Skeletal muscle cell (primary cell): ENCODE results near the gene KIZ.

Source experiments
- DNase-seq: peaks from one replicate; pipeline ENCODE4 v3.0.0-alpha.2; 2010; ENCODE audit warnings: low read depth
- H3K4me3 ChIP-seq: 2 replicates; pipeline ENCODE4 v1.5.1; 2011; ENCODE audit warnings: low read depth, mild to moderate bottlenecking, control low read depth, low read length, moderate library complexity

The KIZ gene

GRCh38 chr20:21209668-21210067 lies 83.8 kb downstream of the KIZ start:
- H3K4me3 ChIP-seq, result no peak overlapping the region

DNA sequence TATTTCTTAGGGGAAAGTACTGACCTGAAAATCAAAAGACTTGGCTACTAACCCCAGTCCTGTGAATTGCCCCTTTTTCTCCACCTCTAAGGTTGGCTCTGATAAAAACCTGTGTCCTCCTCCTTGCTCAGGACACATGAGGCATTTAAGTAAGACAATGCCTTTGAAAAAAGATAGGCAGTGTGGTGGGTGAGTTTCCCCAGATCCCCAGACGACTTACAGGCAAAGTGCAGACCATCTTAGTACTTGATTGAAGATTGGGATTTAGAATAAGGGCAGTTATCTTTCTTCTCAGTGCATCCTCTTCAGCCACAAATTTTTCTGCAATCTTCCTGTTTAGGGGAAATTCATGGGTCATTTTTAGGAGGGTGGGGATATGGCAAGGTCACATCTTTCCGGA lies 87.8 kb downstream of the KIZ start:
- H3K4me3 ChIP-seq, result no peak overlapping the region
- DNase-seq, result no peak

More at GRCh38 chr20:21209668-21210067, 83.8 kb downstream of the KIZ start:
- no peak for DNase-seq

GRCh38 chr20:21214431-21214830 lies 88.5 kb downstream of the KIZ start:
- no peak overlapping the region for H3K4me3 ChIP-seq
- DNase-seq, result no peak

- DNase-seq, result no peak
- no peak overlapping the region for H3K4me3 ChIP-seq
These were observed 93.8 kb downstream of the KIZ start for GRCh38 chr20:21219686-21220085.

- DNase-seq, result no peak
- H3K4me3 ChIP-seq, result no peak overlapping the region
These were observed 98.3 kb downstream of the KIZ start for GRCh38 chr20:21224217-21224616.

DNA sequence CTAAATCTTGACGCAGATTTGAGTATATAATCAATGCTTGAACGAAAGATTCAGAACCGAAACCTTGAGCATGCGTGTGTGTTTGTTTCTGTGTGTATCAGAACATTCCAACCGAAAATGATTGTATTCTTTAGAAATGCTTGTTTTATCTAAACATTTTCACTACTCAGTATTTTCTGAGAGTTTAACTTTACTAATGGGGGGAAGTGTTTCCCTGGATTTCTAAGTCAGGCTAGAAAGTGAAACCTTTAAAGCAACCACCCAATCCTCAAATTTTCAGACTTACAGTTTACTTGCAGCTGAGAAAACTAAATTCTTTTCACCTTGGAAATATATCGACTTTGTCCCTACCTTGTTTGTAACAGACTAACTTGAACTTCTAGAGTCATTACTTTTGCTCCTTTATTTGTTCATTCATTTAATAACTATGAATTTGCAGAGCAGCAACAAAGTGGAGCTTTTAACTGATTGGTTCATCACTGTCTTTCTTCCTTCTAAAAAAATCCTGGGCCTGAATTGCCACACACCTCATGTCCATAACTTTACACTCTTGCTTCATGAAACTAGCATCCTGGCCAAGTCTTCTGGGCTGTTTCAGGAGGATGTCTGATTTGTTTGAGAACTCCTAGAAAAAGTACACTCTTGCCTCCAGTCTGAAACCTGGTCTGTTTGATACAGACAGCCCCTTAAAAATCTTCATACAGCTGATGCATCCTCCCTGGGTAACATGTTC lies 99.5 kb downstream of the KIZ start:
- no peak for DNase-seq
- H3K4me3 ChIP-seq, result no peak overlapping the region

DNA sequence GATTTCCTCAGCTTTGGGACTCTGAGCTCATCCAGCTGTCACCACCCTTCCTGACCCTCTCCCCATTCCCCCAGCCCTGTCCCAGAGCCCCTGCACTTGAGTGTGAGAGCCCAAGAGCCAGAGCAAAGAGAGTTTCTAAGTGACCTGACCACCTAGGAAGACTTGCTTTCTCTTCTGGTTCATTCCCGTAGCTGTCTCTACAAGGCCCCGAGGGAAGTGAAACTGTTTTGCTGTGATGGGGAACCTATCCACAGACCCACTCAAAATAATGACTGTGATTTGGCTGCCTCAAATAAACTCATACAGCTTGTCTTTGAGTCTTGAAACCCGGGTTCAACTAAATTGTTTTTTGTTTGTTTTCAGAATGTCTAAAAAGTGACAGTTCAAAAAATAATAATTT lies 102.6 kb downstream of the KIZ start:
- no peak for DNase-seq
- H3K4me3 ChIP-seq, result no peak overlapping the region

- no peak for DNase-seq
- H3K4me3 ChIP-seq, result no peak overlapping the region
These were observed 103.3 kb downstream of the KIZ start for GRCh38 chr20:21229163-21229562.

DNA sequence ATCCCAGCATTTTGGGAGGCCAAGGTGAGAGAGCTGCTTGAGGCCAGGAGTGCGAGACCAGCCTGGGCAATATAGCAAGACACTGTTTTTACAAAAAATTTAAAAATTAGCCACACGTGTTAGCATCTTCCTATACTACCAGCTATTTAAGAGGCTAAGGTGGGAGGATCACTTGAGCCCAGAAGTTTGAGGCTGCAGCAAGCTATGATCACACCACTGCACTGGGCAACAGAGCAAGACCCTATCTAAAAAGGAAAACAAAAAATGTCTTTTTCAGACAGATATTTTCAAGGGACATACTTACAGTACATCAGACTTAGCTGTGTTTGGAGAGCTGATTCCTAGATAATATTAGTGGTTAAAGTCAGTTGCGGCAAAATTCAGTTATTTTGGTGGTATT lies 104.3 kb downstream of the KIZ start:
- DNase-seq, result no peak

DNA sequence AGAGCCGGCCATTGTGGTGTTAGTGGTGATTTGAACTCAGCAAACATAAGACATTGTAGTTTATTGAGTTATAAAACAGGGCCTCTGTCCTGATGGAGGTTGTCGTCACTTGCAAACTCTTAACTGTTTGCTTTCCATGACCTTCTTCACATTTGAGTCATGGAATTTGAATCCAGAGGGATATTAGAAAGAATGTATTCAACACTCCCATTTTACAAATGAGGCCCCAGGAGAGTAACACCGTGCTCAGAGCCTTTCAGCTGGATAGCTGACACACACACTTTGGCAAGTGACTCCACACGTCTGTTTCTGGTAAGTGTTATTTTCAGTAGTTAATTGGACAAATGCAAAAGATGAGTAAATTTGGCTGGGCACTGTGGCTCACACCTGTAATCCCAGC lies 104.8 kb downstream of the KIZ start:
- peak; percentile 13 for DNase-seq
- no peak overlapping the region for H3K4me3 ChIP-seq

More for the DNA sequence above, 104.3 kb downstream of the KIZ start:
- H3K4me3 ChIP-seq, result no peak overlapping the region

- DNase-seq, result no peak
- H3K4me3 ChIP-seq, result no peak overlapping the region
These were observed 106.8 kb downstream of the KIZ start for GRCh38 chr20:21232546-21233280.

DNA sequence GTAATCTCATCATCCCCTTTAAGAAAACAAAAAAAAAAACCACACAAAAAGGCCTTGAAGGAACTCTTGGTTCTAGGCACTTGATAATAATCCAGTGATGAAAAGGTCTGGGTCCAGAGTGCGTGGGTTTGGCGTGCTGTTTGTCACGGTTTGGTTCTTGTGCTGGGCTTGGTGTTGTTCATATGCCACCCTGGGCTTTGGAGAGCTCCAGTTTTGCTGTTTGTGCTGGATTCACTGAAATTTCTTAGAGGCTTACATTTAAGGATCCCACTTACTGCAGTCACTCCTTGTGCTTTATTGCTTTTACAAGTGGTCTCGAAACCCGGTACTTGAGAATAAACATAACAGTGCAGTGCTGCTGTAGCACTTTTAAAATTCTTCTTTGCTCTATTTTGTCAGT lies 108.4 kb downstream of the KIZ start:
- no peak overlapping the region for H3K4me3 ChIP-seq
- no peak for DNase-seq

- DNase-seq, result no peak
- no peak overlapping the region for H3K4me3 ChIP-seq
These were observed 109.1 kb downstream of the KIZ start for GRCh38 chr20:21234806-21235483.

- H3K4me3 ChIP-seq, result no peak overlapping the region
- DNase-seq, result no peak
These were observed 109.9 kb downstream of the KIZ start for GRCh38 chr20:21235484-21236445.

DNA sequence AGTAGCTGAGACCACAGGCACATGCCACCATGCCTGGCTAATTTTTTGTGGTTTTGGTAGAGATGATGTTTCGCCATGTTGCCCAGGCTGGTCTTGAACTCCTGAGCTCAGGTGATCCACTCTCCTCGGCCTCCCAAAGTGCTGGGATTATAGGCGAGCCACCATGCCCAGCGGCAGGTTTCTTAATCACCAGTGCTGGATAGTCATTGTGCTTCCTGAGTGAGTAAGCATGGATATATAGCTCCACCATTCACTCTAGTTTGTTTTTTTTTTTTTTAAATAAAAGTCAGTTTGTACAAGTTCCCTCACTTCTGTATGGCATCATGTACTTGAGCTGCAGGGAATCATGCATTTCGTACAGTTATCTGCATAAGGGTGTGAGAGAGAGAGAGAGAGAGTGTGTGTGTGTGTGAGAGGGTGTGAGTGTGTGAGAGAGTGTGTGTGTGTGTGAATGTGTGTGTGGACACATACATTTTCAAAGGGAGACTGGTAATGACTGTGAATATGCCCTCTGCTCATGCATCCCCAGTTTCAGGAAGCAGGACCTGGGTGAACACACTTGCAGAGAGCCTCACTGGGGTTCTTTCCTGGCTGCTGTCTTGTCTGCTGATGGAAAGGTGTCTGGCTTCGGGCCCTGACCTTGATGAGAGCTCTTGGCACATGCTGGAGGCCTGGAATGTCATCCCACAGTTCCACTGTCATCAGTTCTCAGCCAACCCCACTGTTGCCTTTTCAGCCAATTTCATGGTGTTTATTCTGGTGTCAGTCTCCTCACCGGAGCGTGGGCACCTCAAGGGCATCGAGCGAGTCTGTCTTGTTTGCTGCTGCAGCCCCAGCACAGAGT lies 112.3 kb downstream of the KIZ start:
- no peak overlapping the region for H3K4me3 ChIP-seq
- DNase-seq, result no peak

DNA sequence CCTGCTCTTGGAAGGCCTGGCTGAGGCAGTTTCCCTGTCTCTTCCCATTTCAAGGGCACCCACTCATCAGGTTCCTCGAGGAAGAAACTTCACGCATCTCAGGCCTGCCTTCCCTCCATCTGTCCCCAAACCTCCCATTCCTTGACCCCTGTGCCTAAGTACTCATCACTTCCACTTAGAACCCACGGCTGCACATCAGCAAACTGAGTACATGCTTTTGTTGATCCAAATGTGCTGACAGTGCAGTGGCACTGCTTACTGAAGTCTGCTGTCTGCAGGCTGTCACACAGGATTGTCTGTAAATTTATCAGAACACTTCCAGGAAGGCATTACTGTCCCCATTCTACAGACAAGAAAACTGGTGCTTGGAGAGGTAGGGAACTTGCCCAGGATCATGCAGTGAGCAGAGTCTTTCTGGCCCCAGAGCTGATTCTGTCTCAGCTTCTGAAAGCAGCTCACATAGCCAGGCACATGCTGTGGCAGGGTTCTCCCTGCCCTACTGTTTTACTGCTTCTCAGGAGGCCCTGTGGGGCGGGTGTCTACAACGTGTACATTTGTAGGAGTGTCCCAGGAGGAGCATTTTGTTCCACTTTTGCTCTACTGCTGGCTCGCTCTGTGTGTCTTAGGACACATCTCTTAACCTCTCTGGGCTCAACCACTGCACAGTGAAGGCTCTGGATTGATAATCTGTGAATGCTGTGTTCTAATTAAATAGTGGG lies 113.1 kb downstream of the KIZ start:
- no peak overlapping the region for H3K4me3 ChIP-seq
- DNase-seq, result no peak

DNA sequence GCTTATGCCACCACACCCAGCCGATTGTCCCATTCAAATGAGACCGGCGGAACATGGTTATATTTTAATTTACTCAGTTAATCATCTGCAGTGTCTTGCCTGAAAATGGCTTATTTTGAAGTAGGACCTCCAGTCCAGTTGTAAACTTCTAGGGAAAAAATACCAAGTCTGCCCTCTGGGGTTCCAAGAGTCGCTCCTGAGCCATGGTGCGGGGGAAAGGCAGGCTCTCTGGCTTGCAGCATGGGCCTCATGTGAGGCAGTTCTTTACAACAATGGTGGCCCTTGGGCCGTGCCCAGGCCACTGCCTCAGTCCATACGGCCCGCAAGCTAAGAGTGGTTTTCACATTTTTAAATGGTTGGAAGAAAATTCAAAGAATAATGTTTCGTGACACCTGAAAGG lies 114.5 kb downstream of the KIZ start:
- no peak for DNase-seq
- H3K4me3 ChIP-seq, result no peak overlapping the region

- no peak for DNase-seq
These were observed 115.5 kb downstream of the KIZ start for GRCh38 chr20:21241406-21241805.

More at GRCh38 chr20:21241406-21241805, 115.5 kb downstream of the KIZ start:
- no peak overlapping the region for H3K4me3 ChIP-seq
